Measurements from ENCODE around the gene DYRK2. TPM values are rescaled to one million over a fixed set of nuclear protein-coding genes. Genes with fewer than 3 reads are reported as not detected.

The DYRK2 gene
- total RNA-seq, 1 donor from 2014 or later, result 16.2 TPM

DNA sequence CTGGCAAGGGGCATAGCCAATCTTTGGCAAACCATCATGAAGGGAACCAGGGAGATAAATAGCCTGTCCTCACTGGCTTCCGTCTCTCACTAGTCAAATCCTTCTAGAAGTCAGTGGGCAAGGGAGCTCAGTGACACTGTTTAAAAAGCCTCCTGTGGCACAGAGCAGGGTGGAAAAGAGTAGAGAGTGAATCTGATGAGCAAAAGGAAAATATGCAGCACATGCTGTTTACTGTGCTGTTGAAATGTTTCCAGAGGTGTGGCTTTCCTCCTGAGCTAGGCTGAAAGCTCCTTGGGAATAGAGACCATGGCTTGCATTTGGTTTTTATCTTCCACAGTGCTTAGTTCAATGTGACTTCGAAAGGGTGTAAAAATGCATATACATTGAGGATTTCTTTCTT lies 7.7 kb upstream of the DYRK2 start:
- Histone ChIP-seq H3K27me3 (no peaks in the 10 kb centered on the region), H3K36me3 (no peaks in the 10 kb centered on the region), H3K27ac (no peak overlapping the region), H3K4me1 (no peaks in the 10 kb centered on the region), H3K4me3 (no peak overlapping the region), H3K9me3 (no peaks in the 10 kb centered on the region)
- TF ChIP-seq, protein P1, sequence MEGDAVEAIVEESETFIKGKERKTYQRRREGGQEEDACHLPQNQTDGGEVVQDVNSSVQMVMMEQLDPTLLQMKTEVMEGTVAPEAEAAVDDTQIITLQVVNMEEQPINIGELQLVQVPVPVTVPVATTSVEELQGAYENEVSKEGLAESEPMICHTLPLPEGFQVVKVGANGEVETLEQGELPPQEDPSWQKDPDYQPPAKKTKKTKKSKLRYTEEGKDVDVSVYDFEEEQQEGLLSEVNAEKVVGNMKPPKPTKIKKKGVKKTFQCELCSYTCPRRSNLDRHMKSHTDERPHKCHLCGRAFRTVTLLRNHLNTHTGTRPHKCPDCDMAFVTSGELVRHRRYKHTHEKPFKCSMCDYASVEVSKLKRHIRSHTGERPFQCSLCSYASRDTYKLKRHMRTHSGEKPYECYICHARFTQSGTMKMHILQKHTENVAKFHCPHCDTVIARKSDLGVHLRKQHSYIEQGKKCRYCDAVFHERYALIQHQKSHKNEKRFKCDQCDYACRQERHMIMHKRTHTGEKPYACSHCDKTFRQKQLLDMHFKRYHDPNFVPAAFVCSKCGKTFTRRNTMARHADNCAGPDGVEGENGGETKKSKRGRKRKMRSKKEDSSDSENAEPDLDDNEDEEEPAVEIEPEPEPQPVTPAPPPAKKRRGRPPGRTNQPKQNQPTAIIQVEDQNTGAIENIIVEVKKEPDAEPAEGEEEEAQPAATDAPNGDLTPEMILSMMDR (IDR thresholded peaks at IDR 0.05), result no peak
- TF ChIP-seq POLR2A (IDR thresholded peaks at IDR 0.05) (no peak), POLR2AphosphoS5 (IDR thresholded peaks at IDR 0.05; ENCODE audit: insufficient read depth in 1 of 2, low read depth in 1 of 2) (no peak)
- DNase-seq (ENCODE audit: extremely low spot score in 2 of 2), result no peak
- intact Hi-C loops (cut with DNase I), result no loop called here

DNA sequence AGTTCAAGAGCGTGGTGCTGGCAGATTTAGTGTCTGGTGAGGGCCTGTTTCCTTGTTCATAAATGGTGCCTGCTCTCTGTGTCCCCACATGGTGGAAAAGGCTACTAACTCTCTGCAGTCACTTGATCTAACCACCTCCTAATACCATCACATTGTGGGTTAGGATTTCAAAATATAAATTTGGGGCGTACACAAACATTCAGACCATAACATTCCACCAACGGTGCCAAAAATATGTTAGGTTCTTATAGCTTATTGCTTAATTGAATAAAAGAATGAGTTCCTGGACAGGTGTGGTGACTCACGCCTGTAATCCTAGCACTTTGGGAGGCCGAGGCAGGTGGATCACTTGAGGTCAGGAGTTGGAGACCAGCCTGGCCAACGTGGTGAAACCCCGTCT lies 3.4 kb upstream of the DYRK2 start:
- H3K4me3 ChIP-seq, result no peak overlapping the region
- no peaks in the 10 kb centered on the region for H3K27me3 ChIP-seq
- peaks cover 9% of the 10 kb centered on the region for H3K4me1 ChIP-seq
- DNase-seq (ENCODE audit: extremely low spot score in 2 of 2), result no peak
- H3K27ac ChIP-seq, result no peak overlapping the region
- no peaks in the 10 kb centered on the region for H3K9me3 ChIP-seq
- no peak for TF ChIP-seq POLR2A (IDR thresholded peaks at IDR 0.05)
- H3K36me3 ChIP-seq, result no peaks in the 10 kb centered on the region
- intact Hi-C loops (cut with DNase I), result no loop called here

DNA sequence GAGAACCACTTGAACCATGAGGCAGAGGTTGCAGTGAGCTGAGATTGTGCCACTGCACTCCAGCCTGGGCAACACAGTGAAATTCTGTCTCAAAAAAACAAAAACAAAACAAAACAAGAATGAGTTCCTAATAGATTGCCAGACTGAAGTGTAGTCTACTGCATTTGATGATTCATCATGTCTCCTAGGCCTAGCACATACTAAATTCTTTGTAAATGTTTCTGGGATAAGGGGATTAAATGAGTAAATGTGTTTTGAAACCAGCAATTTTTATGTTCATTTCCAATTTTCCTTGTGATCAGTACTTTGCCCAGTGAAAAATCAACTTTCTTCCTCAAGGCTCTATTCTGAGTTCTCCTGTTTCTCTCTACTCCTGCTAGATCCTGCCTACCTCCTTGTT lies 2.9 kb upstream of the DYRK2 start:
- no peaks in the 10 kb centered on the region for H3K9me3 ChIP-seq
- no peak for DNase-seq (ENCODE audit: extremely low spot score in 2 of 2)
- TF ChIP-seq POLR2AphosphoS5 (IDR thresholded peaks at IDR 0.05; ENCODE audit: insufficient read depth in 1 of 2, low read depth in 1 of 2) (no peak), POLR2A (IDR thresholded peaks at IDR 0.05) (no peak)
- TF ChIP-seq, protein P1 (IDR thresholded peaks at IDR 0.05), result no peak
- no peak overlapping the region for H3K27ac ChIP-seq
- peaks cover 14% of the 10 kb centered on the region for H3K4me1 ChIP-seq
- no peaks in the 10 kb centered on the region for H3K27me3 ChIP-seq
- intact Hi-C loops (cut with DNase I), result no loop called here
- no peaks in the 10 kb centered on the region for H3K36me3 ChIP-seq
- no peak overlapping the region for H3K4me3 ChIP-seq

DNA sequence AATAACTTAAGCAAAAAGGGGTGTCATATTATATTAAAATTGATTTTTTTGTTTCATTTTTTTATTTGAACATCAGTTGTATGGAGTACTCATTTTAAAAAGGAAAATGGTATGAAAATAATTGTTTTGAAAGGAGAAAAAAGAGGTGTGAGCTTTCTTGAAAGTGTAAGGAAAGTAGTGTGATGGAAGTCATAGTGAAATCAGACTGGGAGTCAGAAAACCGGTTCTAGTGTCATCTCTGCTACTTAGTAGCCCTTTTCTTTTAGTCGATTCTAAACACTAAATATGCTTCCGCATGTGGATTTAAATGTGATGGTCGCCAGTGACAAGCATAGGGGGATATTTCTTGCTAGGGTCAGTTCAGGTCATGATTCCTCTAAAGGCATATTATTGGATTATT lies 1.8 kb upstream of the DYRK2 start:
- Histone ChIP-seq H3K4me1 (peaks cover 25% of the 10 kb centered on the region), H3K36me3 (no peaks in the 10 kb centered on the region), H3K4me3 (no peak overlapping the region), H3K27ac (no peak overlapping the region), H3K9me3 (no peaks in the 10 kb centered on the region), H3K27me3 (no peaks in the 10 kb centered on the region)
- intact Hi-C loops (cut with DNase I), result no loop called here
- no peak for TF ChIP-seq POLR2AphosphoS5 (IDR thresholded peaks at IDR 0.05; ENCODE audit: insufficient read depth in 1 of 2, low read depth in 1 of 2)
- TF ChIP-seq, protein P1 (IDR thresholded peaks at IDR 0.05), result no peak
- TF ChIP-seq POLR2A (IDR thresholded peaks at IDR 0.05), result no peak
- DNase-seq (ENCODE audit: extremely low spot score in 2 of 2), result no peak

DNA sequence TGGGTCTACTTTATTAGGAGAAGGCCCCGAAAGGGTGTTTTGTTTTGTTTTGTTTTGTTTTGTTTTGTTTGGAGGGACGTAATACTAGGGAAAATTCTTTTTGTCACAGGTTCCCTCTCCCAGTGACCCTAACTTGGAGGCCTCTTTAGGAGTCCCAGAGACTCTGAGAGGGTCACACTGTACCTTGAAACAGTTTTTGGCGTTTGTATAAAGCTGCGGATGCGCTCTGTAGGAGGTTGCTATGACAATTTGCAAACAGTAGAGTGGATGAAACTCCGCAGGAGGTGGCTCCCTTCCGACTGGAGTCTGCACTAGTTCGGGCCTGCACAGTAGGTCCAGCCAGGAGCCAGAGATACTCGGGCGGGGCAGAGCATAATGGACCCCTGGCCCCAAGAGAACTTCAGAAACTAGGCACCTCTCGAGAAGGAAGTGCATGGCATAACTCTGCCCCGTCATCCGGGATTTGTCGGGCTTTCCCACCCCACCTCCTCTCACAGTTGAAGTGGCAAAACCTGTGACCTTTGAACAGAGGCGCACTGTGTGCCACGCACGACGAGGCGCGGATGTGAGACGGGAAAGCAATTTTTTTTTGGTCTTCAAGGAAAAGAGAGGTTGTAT lies 1.3 kb upstream of the DYRK2 start:
- no peak for DNase-seq (ENCODE audit: extremely low spot score in 2 of 2)
- peak overlapping the region; percentile 79 to 95 for H3K4me3 ChIP-seq
- H3K27me3 ChIP-seq, result no peaks in the 10 kb centered on the region
- peaks cover 30% of the 10 kb centered on the region for H3K4me1 ChIP-seq
- H3K9me3 ChIP-seq, result no peaks in the 10 kb centered on the region
- no peak for TF ChIP-seq POLR2A (IDR thresholded peaks at IDR 0.05)
- TF ChIP-seq POLR2AphosphoS5 (IDR thresholded peaks at IDR 0.05; ENCODE audit: insufficient read depth in 1 of 2, low read depth in 1 of 2), result no peak
- TF ChIP-seq, protein P1 (IDR thresholded peaks at IDR 0.05), result no peak
- peak overlapping the region; percentile 86 for H3K27ac ChIP-seq
- intact Hi-C loops (cut with DNase I), result no loop called here
- no peaks in the 10 kb centered on the region for H3K36me3 ChIP-seq
